Activated CD4-positive, alpha-beta T cell treated with anti-CD3 and anti-CD28 coated beads for 4 hours (primary cell): ENCODE results near the gene CREB5.
"Not testable (repeated sequence)": the region's sequence is repeated elsewhere in the genome, so short reads cannot be mapped to it uniquely, and the experiment has no call there.

Experiments used
- DNase-seq, 2 donors: peaks; one replicate each; pipeline ENCODE4 v3.0.0-alpha.2; 2020

The CREB5 gene, protein sequence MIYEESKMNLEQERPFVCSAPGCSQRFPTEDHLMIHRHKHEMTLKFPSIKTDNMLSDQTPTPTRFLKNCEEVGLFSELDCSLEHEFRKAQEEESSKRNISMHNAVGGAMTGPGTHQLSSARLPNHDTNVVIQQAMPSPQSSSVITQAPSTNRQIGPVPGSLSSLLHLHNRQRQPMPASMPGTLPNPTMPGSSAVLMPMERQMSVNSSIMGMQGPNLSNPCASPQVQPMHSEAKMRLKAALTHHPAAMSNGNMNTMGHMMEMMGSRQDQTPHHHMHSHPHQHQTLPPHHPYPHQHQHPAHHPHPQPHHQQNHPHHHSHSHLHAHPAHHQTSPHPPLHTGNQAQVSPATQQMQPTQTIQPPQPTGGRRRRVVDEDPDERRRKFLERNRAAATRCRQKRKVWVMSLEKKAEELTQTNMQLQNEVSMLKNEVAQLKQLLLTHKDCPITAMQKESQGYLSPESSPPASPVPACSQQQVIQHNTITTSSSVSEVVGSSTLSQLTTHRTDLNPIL

DNA sequence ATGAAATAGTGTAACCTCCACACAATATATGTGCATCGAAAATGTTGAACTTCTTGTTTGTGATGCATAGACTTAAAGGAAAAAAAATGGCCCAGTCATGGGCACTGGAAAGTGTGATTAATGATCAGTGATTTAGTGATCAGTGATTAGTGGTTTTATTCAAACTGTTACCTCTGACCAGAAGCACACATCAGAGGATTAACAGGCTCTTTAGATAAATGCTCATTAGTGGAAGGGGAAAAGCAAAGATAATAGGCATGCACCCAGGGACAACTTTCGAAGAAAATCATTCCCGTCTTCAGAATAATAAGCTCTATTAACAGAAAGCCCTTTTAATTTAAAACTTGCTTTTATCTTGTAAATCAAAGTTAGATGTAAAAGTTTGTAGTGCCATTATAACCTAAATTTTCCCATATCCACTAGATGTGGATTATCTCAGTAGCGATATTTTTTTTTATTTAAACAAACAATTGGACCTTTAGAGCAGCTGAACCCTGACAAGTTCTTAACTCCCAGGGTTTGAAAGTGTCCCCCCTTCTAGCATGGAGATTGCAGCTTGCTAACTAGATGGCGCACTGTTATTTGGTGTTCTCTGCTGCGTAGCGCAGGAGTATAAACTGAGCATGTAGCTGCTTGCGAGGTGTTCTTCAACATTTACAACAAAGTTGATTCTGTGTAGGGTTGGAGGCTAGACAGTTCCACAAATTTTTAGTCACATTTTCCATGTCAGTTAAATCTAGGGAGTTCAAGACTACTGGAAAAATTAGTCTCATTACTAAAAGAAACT is at the start of gene CREB5:
Gene CREB5, plus strand, starts transcription at position 643 of the 787 bp plus-strand sequence. CDS start 397 bp downstream, outside the sequence.
- no peak for DNase-seq

DNA sequence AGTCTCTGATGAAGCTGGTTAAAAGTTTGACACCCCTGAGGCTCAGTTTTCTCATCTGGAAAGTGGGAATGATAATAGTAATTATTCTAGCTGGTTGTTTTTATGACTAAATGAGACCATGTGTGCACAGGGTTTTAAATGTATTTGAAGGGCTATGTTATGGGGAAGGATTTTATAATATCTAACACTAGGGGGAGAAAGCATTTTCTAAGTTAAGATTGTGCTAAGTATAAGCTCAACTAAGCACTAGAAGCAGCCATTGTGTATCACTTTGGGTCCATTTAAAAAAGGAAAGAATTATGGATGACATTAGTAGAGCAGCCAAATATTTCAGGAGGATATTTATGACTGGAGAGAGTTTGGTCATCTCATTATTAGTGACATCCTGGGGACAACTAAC is 49.5 kb upstream of the CREB5 start:
- no peak for DNase-seq

DNA sequence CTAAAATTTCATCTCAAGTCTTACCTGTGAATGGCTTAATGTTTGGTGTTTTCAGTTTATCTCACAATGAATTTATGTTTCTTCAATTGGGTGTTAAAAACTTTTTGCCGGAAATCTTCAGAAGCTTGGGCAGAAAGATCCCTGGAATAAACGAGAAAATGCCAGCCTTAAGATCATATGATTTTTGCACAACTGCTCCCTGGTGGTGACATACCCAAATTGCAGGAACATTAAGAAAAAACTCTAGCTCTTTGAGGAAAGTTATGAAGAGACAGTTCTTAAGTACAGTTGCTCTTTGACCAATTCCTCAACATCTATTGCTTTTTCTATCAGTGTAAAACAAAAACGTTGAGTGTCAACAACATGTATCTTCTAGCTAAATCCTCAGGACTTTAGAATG is 48.2 kb upstream of the CREB5 start:
- DNase-seq: no peak

DNA sequence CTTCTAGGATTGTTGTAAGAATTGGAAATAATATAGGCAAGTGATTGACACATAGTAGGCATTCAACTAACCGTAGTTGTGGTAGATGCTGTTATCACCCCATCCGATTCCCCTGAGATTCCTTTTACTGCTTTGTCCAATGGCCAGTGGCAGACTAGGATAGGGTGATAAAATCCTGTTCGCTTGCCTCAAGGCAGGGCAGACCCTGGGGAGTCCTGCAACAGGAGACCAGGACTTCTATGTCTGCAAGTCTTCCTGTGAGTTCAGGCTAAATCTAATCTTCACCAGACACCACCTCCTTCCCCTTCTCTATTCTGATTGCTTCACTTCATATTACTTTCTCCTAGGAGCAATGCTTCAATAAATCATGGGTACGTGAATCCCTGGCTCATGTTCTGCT is 42.8 kb upstream of the CREB5 start:
- no peak for DNase-seq

DNA sequence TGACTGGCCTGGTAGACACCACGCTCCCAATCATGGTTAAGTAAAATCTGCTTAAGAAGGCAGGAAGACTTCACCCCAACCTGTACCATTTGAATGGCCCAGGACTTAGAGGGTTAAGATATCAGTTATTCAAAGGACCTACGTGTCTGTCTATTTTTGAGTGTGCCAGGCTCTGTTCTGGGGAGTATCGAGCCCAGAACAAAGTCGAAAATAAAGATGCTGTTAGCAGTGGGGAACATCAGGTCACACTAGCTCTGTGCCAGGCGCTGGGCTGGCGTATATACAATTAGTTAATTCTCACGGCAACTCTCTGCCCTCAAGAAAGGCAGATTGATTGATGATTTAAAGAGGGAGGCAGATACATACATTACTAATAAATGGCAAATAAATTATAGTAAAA is 40.5 kb upstream of the CREB5 start:
- no peak for DNase-seq

DNA sequence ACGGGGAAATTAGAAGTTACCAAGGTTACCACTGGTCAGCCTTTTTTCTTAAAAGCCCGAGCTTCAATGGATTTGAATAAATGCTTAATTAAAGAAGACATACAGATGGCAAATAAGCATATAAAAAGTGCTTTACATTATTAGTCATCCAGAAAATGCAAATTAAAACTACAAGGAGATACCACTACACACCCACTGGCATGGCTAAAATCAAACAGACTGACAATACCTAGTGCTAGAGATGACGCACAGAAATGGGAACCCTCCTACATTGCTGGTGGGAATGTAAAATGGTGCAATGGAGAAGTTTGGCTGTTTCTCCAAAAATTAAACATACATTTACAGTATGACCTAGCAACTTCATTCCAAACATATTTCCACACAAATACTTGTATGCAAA is 38.3 kb upstream of the CREB5 start:
- no peak for DNase-seq

DNA sequence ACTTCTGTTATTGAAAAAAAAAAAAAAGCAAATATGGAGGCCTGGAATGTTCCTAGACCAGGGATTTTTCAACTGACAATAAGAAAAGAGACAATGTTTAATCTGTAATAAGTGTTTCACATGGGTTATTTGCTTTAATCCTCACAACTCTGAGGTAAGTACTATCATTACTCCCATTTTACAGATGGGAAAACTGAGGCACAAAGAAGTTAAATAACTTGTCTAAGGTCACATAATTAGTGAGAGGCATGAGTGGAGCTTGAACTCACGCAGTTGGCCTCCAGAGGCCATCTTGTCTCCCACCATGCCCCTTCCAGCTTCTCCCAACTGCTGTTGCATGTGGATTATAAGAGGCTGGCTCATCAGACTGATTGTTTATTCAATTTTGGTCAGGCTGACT is 36.6 kb upstream of the CREB5 start:
- DNase-seq: no peak

DNA sequence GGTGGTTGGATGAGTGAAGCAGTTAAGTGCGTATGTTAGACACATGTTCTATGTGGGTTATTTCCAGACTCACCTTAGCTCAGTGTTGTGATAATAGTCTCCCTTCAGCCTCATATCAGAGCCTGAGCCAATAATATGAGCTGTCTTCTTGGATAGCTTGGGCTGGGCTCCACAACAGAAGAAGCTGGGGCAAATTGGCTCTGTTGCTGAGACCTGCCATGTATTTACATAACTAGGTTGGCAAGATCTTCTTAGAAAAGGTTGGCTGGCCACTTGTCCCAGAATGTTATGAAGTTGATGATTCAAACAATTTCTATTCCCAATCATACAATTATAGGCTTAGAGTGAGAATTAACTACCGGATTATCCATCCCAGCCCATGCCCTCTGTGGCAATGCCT is 35.7 kb upstream of the CREB5 start:
- DNase-seq: no peak

DNA sequence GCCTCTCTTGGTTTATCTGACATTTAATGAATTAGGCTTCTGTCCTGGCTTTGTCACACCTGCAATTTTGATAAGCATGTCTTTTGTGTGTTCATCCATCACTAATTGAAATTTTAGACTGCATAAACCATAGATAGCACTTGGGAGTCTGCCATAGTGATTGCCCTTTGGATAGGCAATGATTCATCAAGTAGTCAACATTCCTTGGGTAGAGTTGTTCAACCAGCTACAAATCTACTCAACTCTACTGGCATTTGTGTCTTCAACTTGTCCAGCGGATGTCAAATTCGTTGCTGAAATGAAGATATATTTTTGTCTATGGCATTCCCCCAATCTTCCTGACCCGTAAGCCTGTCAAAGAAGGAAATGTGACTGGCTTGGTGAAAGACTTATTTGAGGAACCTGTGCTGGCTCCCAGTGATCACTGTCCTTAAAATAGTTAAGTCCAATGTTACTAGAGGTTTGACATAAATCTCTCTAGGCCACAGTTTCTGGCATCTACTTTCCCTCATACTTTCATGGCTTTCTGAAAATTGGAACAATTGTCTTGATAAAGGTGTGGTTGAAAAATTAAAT is 33.7 kb upstream of the CREB5 start:
- DNase-seq: no peak

DNA sequence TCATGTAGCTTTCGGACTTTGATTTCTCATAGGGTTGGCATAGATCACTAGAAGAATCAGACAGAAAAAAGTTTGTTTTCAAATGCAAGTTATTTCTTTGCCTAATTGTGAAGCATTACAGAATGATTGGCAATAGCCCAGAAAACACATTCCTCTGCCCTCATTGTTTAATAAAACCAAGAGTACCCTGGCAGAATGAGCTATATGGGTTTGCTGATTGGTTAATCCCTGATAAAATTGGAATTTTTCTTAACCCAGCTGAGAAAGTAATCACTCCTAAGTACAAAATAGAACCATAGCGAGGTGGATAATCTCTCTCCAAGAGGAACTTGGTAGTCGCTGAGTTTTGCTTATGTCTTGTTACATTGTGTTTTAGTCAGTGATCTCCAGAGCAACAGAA is 30.9 kb upstream of the CREB5 start:
- DNase-seq: no peak

DNA sequence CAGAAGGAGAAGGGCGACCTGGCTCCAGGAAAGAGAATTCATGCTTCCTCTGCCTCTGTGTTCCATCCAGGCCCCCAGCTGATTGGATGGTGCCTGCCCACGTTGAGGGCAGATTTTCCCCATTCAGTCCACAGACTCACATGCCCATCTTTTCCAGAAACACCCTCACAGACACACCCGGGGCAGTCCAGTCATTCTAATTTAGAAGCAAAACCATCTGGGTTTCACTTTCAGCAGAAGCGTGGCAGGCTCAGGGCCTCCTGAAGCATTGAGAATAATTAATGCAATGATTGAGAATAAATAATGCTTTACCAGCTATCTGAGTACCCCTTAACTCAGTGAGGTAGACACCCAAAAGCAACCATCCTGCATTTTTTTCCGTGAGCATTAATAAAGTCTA is 30.2 kb upstream of the CREB5 start:
- no peak for DNase-seq

DNA sequence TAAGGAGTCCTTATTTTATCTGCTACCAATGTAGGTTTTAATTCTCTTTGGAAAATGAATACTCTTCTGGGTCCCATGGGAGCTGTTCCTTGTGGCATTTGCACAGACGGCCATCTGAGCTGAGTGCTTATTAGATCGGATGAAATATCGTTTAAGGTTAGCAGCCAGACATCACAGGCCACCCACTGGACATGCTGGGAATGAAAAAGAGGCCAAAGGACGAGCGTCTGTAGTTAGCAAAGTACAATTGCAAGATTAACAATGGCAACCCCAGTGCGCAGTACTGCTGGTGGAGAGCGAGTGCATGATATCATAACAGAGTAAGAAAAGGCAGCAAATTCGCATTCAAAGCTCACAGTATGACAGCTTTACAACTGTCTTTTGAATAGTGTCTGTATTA is 28.3 kb upstream of the CREB5 start:
- no peak for DNase-seq

DNA sequence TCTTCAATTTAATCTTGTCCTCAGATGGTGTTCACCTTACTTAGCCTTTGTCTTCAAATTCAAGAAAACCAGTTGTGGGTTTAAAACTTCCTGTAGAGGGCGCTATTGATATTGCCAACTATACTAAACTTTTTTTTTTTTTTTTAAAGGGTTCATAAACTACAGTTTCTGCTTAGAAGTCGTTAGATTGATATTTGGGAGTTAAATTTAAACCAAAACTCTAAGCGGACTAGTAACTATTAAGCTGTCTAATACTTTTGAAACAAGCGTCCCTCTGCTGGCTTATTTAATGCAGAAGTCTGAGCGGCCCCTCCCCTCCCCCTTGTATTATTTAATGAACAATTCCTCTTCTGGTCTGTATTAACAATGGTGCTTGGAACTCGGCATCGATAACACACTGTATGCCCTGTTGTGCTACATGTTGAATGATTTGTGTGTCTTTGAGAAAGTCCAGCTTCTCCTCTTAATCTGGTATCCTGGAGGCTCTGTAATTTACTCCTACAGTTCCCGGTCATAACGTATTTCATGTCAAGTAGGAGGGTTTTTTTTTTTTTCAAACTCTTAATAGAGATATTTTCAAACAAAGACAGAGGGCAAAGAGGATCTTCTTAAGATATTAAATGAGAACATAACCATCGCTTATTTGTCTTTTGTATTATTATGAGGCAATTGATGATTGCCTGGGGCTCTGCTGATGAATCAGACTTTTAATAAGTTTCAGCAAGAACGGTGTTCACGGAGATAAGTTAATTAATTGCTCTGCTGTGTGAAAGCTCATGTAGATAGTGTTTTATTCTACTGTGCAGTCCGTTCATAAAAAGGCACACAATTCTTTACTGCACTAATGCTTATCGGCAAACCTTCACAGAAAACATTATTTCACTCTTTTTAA is 22.6 kb upstream of the CREB5 start:
- no peak for DNase-seq

DNA sequence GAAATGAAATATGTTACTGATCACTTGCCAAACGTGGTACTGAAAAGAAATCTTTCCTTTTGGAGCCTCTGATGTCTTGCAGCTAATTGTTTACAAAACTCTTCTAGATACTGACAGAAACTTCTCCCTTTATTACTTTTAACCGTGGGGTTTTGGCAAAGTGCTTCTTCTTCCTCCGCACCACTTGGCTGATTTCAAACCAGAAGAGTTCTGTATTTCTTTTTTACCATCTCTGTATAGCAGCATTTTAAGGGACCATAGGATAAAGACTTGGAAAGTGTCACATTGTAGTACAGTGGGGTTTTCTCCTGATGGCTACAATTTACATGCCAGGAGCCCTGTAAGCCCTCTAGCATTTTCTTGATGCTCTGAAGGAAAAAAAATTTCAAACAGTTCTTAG is 21.9 kb upstream of the CREB5 start:
- DNase-seq: no peak

DNA sequence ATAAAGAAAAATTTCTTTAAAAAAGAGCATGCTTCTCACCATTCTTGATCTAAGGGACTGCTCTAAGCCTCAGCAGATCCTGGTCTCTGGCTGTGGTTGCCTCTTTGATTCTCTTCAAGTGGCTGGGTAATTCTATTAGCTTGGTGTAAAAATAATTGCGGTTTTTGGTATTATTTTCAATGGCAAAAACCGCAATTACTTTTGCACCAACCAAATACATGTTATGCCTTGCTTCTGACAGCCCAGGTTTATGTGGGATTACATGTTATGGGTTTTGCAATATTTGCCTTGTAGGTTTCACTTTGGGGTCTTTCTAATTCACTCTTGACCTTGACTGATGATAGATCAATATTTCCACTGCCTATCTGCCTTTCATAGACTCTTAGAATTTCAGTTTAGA is 20.0 kb upstream of the CREB5 start:
- no peak for DNase-seq

DNA sequence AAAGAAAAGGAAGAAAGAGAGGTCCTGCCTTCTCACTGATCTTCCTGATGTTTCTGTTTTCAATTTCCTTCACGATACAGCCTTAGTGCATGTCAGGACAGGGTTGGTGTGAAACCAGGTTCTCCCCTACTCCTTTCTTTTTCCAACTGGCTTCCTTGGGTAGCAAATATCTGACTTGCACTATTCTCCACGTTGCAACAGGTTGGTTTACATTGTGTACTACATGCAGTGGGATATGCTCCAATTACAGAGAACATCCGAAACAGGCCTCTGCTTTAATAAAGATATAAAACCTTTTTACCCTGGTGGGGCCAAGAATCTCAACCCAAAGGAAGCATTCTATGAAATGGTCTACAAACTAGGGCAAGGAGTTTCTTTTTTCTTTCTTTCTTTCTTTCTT is 16.9 kb upstream of the CREB5 start:
- DNase-seq: no peak

DNA sequence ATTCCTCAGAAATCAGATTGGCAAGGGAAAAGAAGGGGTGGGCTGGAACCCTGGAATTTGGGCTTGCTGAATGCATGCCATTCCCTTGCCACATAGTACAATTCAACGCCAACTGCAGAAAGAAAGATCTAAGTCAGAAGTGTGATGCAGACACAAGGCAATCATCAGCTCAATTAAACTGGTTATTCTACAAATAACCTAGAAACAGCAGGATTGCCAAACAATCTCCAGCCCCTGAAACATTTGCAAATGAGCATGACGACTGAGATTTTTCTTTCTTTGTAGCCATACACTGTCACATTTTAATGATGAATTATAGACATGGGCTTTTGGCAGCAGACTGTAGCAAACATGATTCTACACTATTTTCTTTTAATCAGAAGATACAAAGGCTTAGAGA is 16.5 kb upstream of the CREB5 start:
- no peak for DNase-seq

DNA sequence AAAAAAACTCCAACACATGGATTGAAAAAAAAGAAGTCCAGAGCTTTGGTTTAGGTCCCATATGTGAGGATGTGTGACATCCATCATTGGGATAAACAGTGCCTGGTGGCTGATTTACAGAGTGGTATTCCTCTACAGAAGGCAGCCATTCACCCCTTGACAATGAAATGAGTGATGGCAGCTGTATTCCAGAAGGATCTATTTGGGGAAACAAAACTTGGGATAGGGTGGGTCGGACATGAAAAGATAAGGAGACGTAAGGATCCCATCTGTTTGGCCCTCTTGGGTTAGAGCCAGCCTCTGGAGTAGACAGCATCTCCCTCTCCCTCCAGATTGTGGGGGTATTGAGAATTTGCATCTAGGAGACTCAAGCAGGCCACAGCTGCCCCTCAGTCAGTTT is 15.2 kb upstream of the CREB5 start:
- DNase-seq: no peak

DNA sequence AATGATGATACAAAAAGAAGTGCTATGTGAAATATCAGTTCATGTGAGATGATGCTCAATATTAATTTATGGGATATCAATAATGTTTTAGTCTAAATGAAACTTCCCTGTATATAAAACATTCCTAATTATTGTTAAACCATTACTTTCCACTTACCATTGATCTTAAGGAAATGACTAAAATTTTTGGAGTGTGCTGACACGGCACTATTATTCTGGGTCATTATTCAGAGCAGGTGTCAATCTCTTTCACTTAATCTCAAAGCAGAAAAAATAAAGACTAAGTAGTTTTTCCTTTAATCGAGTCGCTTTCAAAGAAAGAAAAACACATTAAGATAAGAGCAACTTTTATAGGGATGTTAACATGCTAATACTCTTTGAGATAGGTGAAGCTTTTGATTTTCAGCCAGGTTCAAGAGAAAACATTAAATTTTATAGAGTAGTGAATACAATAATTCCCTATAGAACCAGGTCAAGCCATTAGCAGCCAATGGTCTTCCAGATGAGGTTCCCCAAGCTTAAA is 11.4 kb upstream of the CREB5 start:
- DNase-seq: no peak

DNA sequence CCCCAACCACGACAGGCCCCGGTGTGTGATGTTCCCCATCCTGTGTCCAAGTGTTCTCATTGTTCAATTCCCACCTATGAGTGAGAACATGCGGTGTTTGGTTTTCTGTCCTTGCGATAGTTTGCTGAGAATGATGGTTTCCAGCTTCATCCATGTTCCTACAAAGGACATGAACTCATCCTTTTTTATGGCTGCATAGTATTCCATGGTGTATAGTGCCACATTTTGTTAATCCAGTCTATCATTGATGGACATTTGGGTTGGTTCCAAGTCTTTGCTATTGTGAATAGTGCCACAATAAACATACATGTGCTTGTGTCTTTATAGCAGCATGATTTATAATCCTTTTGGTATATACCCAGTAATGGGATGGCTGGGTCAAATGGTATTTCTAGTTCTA is 10.8 kb upstream of the CREB5 start:
- not testable (repeated sequence) for DNase-seq

DNA sequence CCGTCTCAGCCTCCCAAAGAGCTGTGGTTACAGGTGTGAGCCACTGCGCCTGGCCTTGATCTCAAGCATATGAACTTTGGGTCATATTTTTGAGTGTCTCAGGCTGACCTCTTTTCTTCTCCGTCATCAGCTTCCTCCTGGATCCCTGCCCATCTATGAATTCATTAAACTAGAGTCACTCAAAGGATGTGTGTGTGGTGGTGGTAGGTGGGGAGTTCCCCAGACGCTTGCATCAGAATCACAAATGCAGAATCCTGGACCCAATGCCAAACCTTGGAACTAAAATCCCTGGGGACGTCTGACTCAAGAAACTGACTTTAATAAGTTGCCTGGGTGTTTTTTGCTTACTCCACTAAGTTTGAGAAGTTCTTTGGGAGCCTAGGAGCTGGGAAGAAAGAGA is 6.7 kb upstream of the CREB5 start:
- no peak for DNase-seq

DNA sequence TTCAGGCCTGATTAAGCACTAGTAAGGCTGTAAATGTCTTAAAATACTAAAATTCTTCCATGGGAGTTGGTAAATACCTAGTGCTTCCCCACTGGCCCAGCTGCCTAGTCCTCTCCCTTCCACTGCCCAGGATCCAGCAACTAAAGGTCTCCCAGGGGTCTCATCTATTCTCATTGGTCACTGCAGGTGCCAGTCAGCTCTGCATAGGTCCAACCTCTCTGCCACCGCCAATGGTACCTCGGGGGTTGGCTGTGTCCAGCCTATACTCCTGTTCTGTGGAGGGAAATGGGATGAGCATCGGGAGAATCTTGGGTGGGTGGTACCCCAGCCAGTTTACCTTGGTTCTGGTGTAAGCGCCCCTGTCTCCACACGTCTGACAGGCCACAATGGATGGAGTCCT is 6.1 kb upstream of the CREB5 start:
- no peak for DNase-seq

DNA sequence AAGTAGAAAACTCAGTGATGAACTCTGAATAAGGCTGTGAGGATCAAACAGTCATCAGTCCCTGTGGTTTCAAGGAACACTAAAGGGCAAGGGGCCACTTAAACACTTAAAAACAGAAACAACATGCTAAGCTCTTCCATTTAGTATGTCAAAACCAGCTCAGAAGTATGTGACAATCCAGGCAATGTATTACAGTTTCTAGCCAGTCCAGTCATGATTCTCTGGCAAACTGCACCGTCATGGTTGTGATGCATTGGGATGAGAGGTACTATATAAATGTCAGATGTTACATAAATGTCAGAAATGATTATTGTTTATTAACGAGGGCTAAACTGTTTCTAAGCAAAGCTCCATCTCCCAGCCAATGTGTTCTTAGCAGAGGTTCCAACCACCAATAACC is 4.7 kb upstream of the CREB5 start:
- DNase-seq: no peak
